Heart right ventricle (tissue), 16 donors: Measurements from ENCODE around the gene DHX35. TPM values are rescaled to one million over a fixed set of nuclear protein-coding genes. Genes with fewer than 3 reads are reported as not detected.

Experiments used
- ATAC-seq, 8 donors: fragments of 200-7000 bp; cut with Tn5 transposase; one replicate each; pipeline ENCODE4 v1.9.1; 2020; ENCODE audit warnings: mild to moderate bottlenecking in 8 of 8, moderate library complexity in 8 of 8, moderate number of reproducible peaks in 1 of 8
- DNase-seq, 2 donors: peaks; one replicate each; pipeline ENCODE4 v3.0.0-alpha.2; 2020
- H3K27ac ChIP-seq, 10 donors: fragments of 200-600 bp; sonication (generic) in 2 of 10; one replicate each; pipeline versions ENCODE4 v1.5.0 to v1.8.0; 2020 to 2022; ENCODE audit warnings: mild to moderate bottlenecking in 3 of 10
- H3K27me3 ChIP-seq, 7 donors: fragments of 200-600 bp; one replicate each; pipeline ENCODE4 v1.8.0; 2021 to 2022; ENCODE audit warnings: mild to moderate bottlenecking in 2 of 7
- H3K36me3 ChIP-seq, 9 donors: fragments of 200-600 bp; sonication (generic) in 1 of 9; one replicate each; pipeline versions ENCODE4 v1.5.0 to v1.8.0; 2020 to 2022; ENCODE audit warnings: mild to moderate bottlenecking in 2 of 9
- H3K4me1 ChIP-seq, 9 donors: fragments of 200-600 bp; sonication (generic) in 1 of 9; one replicate each; pipeline versions ENCODE4 v1.5.0 to v1.8.0; 2020 to 2022; ENCODE audit warnings: mild to moderate bottlenecking in 4 of 9
- H3K4me3 ChIP-seq, 10 donors: fragments of 200-600 bp; sonication (generic) in 2 of 10; one replicate each; pipeline versions ENCODE4 v1.5.0 to v1.8.0; 2020 to 2022; ENCODE audit warnings: mild to moderate bottlenecking in 7 of 10, moderate library complexity in 2 of 10
- H3K9me3 ChIP-seq, 11 donors: fragments of 200-600 bp in 10 of 11; sonication (generic) in 2 of 11; one replicate each; pipeline versions ENCODE4 v1.5.0 to v1.8.0; 2013 to 2022; ENCODE audit warnings: mild to moderate bottlenecking in 2 of 11, control low read depth in 1 of 11, moderate library complexity in 1 of 11
- WGBS, 2 donors: extraction: QIAGEN DNeasy Blood & Tissue Kit; methylation state at CpG; one replicate each; pipeline ENCODE4 v1.1.7; 2013; ENCODE audit warnings: inconsistent platforms in 1 of 2; 5-methylcytosine and 5-hydroxymethylcytosine counted together
- intact Hi-C, 10 donors: fragments of 100-400 bp; cut with DNase I; formaldehyde crosslinking; loops; one replicate each; pipeline versions ENCODE4 v1.11.1 to v1.14.2; 2022
- polyA plus RNA-seq, 2 donors: library from polyadenylated mRNA; stranded (reverse); fragments of 200-250 nt; gene quantifications; one replicate each; pipeline ENCODE4 v1.2.3, GENCODE V29; 2013
- total RNA-seq, 10 donors: library from RNA; stranded (reverse); fragmentation: NEBNext Ultra II Directional in 3 of 10; extraction: Animal tissue kit (Norgen Biotek cat#: 25700) in 3 of 10; gene quantifications; one replicate each; pipeline versions ENCODE4 v1.2.1 to v1.2.4, GENCODE V29; 2021 to 2023
- TF ChIP-seq, protein P1 (sequence below), 9 donors: fragments of 200-600 bp; sonication (generic) in 2 of 9; IDR thresholded peaks; one replicate each; pipeline versions ENCODE4 v1.5.0 to v1.8.0; 2021 to 2022; ENCODE audit warnings: antibody characterized with exemption in 9 of 9, mild to moderate bottlenecking in 5 of 9, moderate library complexity in 1 of 9
- donor health status: Arrhythmogenic right ventricular cardiomyopathy.
- donor health status: ischemic (EF 13 %, LVEDD 7.1; RV severe dilation, severe dysfunction).
- donor health status: healthy with polysubstance abuse.
- donor health status: DM: no; HTN: yes; CAD: no.
- donor health status: DM: no; HTN: no; CAD: no.
- donor health status: ischemic (EF 25% LVEDD 6.9; RV normal size, moderate dysfunction).
- donor health status: ischemic (EF 25% LVEDD 5.7; RV mildly dilated, moderate dysfunction).
- donor health status: healthy.
- donor health status: DM: yes; HTN: yes; CAD: no.
- donor health status: Ischemic cardiomyopathy.
- donor health status: ischemic (EF 35%, LVEDD 5.7; RV mildly dilated, moderate dysfunction).
- donor health status: nonischemic (EF 11% LVEDD 7.7; RV severe dilation, severe dysfunction).
- donor health status: DM: yes; HTN: yes; CAD: no.
- donor health status: PGD.
- donor health status: ischemic (EF 29% LVEDD 5.4; RV normal size, mild dysfunction).
- donor health status: nonischemic (EF 23%, LVEDD 6.1; RV moderate dilation, normal function).

Gene DHX35
- total and polyA plus RNA-seq, 12 donors = 5.1 to 14.3 (median 10.2) TPM

- no peak for DNase-seq
- Histone ChIP-seq H3K4me3 (no peak overlapping the region), H3K4me1 (peaks cover 0 to 30% (median 17%) of the 10 kb centered on the region in 9 donors), H3K36me3 (no peaks in the 10 kb centered on the region), H3K27ac (no peak overlapping the region), H3K9me3 (no peaks in the 10 kb centered on the region), H3K27me3 (peaks cover 0 to 6% (median 0%) of the 10 kb centered on the region in 7 donors)
- WGBS, 2 donors = 85 to 86% methylated on average over 1 of the region's 1 CpG
- ATAC-seq = no peak
- TF ChIP-seq, protein P1, sequence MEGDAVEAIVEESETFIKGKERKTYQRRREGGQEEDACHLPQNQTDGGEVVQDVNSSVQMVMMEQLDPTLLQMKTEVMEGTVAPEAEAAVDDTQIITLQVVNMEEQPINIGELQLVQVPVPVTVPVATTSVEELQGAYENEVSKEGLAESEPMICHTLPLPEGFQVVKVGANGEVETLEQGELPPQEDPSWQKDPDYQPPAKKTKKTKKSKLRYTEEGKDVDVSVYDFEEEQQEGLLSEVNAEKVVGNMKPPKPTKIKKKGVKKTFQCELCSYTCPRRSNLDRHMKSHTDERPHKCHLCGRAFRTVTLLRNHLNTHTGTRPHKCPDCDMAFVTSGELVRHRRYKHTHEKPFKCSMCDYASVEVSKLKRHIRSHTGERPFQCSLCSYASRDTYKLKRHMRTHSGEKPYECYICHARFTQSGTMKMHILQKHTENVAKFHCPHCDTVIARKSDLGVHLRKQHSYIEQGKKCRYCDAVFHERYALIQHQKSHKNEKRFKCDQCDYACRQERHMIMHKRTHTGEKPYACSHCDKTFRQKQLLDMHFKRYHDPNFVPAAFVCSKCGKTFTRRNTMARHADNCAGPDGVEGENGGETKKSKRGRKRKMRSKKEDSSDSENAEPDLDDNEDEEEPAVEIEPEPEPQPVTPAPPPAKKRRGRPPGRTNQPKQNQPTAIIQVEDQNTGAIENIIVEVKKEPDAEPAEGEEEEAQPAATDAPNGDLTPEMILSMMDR (IDR thresholded peaks at IDR 0.05) = no peak
- intact Hi-C loops = no loop called here
These were observed 31.9 kb upstream of the DHX35 start for GRCh38 chr20:38930242-38930569.

GRCh38 chr20:38931984-38932383, 30.2 kb upstream of the DHX35 start:
- H3K36me3 ChIP-seq = no peaks in the 10 kb centered on the region
- DNase-seq (no peak), ATAC-seq (no peak)
- no peak overlapping the region for H3K27ac ChIP-seq
- no peak overlapping the region for H3K4me3 ChIP-seq
- H3K4me1 ChIP-seq = peaks cover 0 to 23% (median 7%) of the 10 kb centered on the region in 9 donors
- intact Hi-C loops = no loop called here
- WGBS, 2 donors = 97 to 98% methylated on average over 4 of the region's 4 CpGs
- no peaks in the 10 kb centered on the region for H3K9me3 ChIP-seq
- TF ChIP-seq, protein P1 (IDR thresholded peaks at IDR 0.05) = no peak
- peaks cover 0 to 6% (median 0%) of the 10 kb centered on the region in 7 donors for H3K27me3 ChIP-seq

DNA sequence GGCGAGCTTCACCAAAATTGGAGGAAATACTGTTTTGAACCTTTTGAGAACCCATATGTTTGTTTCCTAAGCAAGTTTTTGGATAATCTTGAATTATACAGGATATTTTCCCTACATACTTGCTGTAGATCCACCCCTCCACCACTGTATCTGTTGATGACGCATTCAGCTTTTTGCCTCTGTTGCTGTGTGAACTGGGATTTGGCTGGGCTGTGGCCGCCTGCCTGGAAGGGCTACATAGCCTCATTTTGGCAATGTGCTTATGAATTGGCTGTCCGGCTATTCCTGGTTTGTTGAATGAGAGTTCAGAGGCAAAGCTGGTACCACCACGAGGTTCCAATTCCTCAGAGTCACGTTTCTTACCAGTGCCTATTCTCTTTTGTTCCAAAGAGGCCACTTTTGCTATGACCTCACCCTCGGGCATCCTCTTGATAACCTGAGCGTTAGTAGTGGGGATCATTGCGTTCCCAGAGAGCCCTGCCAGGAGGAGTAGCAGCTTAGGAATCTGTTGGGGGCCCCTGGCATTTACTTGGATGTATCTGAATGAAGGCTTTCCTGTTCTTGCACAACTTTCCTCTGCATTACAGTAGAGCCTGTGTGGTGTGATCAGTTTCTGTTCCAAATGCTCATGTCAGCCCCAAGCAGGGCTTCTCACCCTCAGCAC, 29.6 kb upstream of the DHX35 start:
- DNase-seq (no peak), ATAC-seq (no peak)
- H3K36me3 ChIP-seq = no peaks in the 10 kb centered on the region
- no peak overlapping the region for H3K27ac ChIP-seq
- 60 to 62% methylated on average over 9 of the region's 9 CpGs for WGBS, 2 donors
- peaks cover 0 to 6% (median 0%) of the 10 kb centered on the region in 7 donors for H3K27me3 ChIP-seq
- TF ChIP-seq, protein P1 (IDR thresholded peaks at IDR 0.05) = no peak
- no peak overlapping the region for H3K4me3 ChIP-seq
- no peaks in the 10 kb centered on the region for H3K9me3 ChIP-seq
- intact Hi-C loops = no loop called here
- peaks cover 0 to 17% (median under 1%) of the 10 kb centered on the region in 9 donors for H3K4me1 ChIP-seq

- WGBS, 2 donors = 90 to 96% methylated on average over 5 of the region's 5 CpGs
- no peak overlapping the region for H3K27ac ChIP-seq
- intact Hi-C loops = no loop called here
- no peak for DNase-seq
- peaks cover 0 to 1% (median 0%) of the 10 kb centered on the region in 9 donors for H3K36me3 ChIP-seq
- no peak overlapping the region for H3K4me3 ChIP-seq
- no peak for ATAC-seq
- H3K27me3 ChIP-seq = no peaks in the 10 kb centered on the region
- TF ChIP-seq, protein P1 (IDR thresholded peaks at IDR 0.05) = no peak
- peaks cover 0 to 6% (median 0%) of the 10 kb centered on the region in 9 donors for H3K4me1 ChIP-seq
- no peaks in the 10 kb centered on the region for H3K9me3 ChIP-seq
These were observed 27.6 kb upstream of the DHX35 start for GRCh38 chr20:38934530-38934929.
